Neural progenitor cell (in vitro differentiated cells): ENCODE measurements around the gene TMEM191B.
"Not testable (repeated sequence)": the region's sequence is repeated elsewhere in the genome, so short reads cannot be mapped to it uniquely, and the experiment has no call there.

Experiments
- CTCF ChIP-seq: fragments of 200-600 bp; sonication (generic); IDR thresholded peaks from 2 replicates; pipeline ENCODE4 v1.5.1; 2017; ENCODE audit warnings: antibody characterized with exemption, mild to moderate bottlenecking
- EZH2 ChIP-seq: fragments of 200-600 bp; sonication (generic); IDR thresholded peaks from 2 replicates; pipeline ENCODE4 v1.6.1; 2017; ENCODE audit warnings: antibody characterized with exemption, mild to moderate bottlenecking, moderate library complexity
- EZH2phosphoT487 ChIP-seq: fragments of 200-600 bp; sonication (generic); IDR thresholded peaks from 2 replicates; pipeline ENCODE4 v1.6.1; 2017; ENCODE audit warnings: antibody characterized with exemption

GRCh38 chr22:18518061-18518460 is 9.5 kb upstream of the TMEM191B start, which contains the start of gene GGTLC3:
- TF ChIP-seq CTCF, EZH2phosphoT487, EZH2: not testable (repeated sequence)
